ENCODE data around the gene ATP2B3. TPM values are rescaled to one million over a fixed set of nuclear protein-coding genes. Genes with fewer than 3 reads are reported as not detected.

ATP2B3 gene
- total and polyA plus RNA-seq, 2 experiments from 2014 or later, result 0.17 TPM; not detected in 1

DNA sequence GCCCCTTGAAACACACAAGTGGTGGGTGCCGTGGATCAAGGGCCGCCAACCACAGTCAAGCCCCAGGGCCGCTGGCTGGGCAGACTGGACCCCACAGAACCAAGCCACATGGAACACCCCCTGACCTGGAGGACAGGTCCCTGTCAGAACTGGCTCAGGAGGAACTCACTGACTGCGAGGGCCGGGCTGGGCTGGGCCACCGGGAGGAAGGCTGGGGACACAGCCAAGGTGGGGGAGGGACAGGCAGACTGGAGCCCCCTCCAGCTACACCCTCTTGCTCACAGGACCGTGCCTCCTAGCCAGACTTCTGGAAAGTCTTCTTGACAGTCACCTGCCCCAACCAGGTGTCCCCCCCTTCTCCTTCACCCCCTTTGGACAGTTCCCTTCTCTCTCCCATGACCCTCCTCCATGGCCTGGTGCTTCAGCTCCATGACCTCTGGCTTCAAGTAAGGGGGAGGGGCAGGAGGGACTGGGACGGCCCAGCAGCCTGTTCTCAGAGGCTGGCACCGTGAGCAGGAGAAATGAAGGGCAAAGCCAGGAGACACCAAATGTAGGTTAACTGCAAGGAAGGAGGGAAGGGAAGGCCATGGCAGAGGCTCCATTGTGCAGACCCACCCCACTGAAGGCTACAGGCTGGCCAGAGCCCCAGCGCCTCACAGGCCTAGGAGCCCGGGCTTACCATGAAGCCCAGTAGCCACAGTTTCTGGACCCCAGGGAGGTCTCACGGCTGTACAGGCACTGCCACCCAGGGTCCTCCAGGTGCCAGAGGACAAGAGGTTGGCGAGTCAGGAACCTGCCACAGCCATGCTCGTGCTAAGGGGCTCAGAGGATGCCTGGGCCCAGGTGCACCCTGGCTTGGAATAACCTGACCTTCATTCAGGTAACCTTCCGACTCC, 107.0 kb downstream of the ATP2B3 start:
- Histone ChIP-seq H3F3A (replicated peaks; ENCODE audit: low read depth) (no peaks in the 10 kb centered on the region), H2AFZ (no peak overlapping the region), H3K9me2 (ENCODE audit: insufficient read depth) (no peaks in the 10 kb centered on the region), H3K79me2 (replicated peaks; ENCODE audit: insufficient read depth) (no peaks in the 10 kb centered on the region), H3K27me3 (ENCODE audit: insufficient read depth) (no peaks in the 10 kb centered on the region), H3K4me1 (ENCODE audit: insufficient read depth) (no peaks in the 10 kb centered on the region), H3K27ac (ENCODE audit: low read depth) (no peak overlapping the region), H4K20me1 (replicated peaks; ENCODE audit: insufficient read depth) (no peaks in the 10 kb centered on the region), H3K4me2 (no peak overlapping the region), H3K36me3 (ENCODE audit: insufficient read depth) (no peaks in the 10 kb centered on the region), H3K4me3 (no peak overlapping the region)
- Mint-ChIP-seq H3K36me3 (ENCODE audit: low read depth) (no peaks in the 10 kb centered on the region), H3K27ac (no peak overlapping the region), H3K4me1 (peaks cover 2% of the 10 kb centered on the region; the same call in 1 of the 3 replicates), H3K27me3 (ENCODE audit: insufficient read depth, low read depth, poor library complexity) (peaks cover 3% of the 10 kb centered on the region), H3K4me3 (no peak overlapping the region), H3K9me3 (no peaks in the 10 kb centered on the region)
- ATAC-seq (no peak), DNase-seq (ENCODE audit: low spot score) (no peak)
- TF ChIP-seq, protein P1, sequence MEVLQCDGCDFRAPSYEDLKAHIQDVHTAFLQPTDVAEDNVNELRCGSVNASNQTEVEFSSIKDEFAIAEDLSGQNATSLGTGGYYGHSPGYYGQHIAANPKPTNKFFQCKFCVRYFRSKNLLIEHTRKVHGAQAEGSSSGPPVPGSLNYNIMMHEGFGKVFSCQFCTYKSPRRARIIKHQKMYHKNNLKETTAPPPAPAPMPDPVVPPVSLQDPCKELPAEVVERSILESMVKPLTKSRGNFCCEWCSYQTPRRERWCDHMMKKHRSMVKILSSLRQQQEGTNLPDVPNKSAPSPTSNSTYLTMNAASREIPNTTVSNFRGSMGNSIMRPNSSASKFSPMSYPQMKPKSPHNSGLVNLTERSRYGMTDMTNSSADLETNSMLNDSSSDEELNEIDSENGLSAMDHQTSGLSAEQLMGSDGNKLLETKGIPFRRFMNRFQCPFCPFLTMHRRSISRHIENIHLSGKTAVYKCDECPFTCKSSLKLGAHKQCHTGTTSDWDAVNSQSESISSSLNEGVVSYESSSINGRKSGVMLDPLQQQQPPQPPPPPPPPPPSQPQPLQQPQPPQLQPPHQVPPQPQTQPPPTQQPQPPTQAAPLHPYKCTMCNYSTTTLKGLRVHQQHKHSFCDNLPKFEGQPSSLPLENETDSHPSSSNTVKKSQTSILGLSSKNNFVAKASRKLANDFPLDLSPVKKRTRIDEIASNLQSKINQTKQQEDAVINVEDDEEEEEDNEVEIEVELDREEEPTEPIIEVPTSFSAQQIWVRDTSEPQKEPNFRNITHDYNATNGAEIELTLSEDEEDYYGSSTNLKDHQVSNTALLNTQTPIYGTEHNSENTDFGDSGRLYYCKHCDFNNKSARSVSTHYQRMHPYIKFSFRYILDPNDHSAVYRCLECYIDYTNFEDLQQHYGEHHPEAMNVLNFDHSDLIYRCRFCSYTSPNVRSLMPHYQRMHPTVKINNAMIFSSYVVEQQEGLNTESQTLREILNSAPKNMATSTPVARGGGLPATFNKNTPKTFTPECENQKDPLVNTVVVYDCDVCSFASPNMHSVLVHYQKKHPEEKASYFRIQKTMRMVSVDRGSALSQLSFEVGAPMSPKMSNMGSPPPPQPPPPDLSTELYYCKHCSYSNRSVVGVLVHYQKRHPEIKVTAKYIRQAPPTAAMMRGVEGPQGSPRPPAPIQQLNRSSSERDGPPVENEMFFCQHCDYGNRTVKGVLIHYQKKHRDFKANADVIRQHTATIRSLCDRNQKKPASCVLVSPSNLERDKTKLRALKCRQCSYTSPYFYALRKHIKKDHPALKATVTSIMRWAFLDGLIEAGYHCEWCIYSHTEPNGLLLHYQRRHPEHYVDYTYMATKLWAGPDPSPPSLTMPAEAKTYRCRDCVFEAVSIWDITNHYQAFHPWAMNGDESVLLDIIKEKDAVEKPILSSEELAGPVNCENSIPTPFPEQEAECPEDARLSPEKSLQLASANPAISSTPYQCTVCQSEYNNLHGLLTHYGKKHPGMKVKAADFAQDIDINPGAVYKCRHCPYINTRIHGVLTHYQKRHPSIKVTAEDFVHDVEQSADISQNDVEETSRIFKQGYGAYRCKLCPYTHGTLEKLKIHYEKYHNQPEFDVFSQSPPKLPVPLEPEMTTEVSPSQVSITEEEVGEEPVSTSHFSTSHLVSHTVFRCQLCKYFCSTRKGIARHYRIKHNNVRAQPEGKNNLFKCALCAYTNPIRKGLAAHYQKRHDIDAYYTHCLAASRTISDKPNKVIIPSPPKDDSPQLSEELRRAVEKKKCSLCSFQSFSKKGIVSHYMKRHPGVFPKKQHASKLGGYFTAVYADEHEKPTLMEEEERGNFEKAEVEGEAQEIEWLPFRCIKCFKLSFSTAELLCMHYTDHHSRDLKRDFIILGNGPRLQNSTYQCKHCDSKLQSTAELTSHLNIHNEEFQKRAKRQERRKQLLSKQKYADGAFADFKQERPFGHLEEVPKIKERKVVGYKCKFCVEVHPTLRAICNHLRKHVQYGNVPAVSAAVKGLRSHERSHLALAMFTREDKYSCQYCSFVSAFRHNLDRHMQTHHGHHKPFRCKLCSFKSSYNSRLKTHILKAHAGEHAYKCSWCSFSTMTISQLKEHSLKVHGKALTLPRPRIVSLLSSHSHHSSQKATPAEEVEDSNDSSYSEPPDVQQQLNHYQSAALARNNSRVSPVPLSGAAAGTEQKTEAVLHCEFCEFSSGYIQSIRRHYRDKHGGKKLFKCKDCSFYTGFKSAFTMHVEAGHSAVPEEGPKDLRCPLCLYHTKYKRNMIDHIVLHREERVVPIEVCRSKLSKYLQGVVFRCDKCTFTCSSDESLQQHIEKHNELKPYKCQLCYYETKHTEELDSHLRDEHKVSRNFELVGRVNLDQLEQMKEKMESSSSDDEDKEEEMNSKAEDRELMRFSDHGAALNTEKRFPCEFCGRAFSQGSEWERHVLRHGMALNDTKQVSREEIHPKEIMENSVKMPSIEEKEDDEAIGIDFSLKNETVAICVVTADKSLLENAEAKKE (CRISPR knock-in tag; IDR thresholded peaks at IDR 0.05), result no peak
- TF ChIP-seq CREB1 (CRISPR knock-in tag; IDR thresholded peaks at IDR 0.05; ENCODE audit: low read depth), result no peak
- no peak for TF ChIP-seq NANOG (IDR thresholded peaks at IDR 0.05; ENCODE audit: borderline replicate concordance)

Measured in GM23338 (cell line).